Urinary bladder (tissue), 4 donors: Measurements from ENCODE around the gene SHKBP1. TPM values are rescaled to one million over a fixed set of nuclear protein-coding genes. Genes with fewer than 3 reads are reported as not detected.

Experiments
- DNase-seq: peaks from one replicate; pipeline ENCODE4 v3.0.0-alpha.2; 2015; ENCODE audit errors: extremely low spot score
- H3K27ac ChIP-seq: one replicate; pipeline ENCODE4 v1.5.1; 2013; ENCODE audit warnings: low read depth, mild to moderate bottlenecking, moderate library complexity
- H3K36me3 ChIP-seq: one replicate; pipeline ENCODE4 v1.6.1; 2013; ENCODE audit warnings: mild to moderate bottlenecking, moderate library complexity; ENCODE audit not compliant: insufficient read depth
- H3K4me1 ChIP-seq: one replicate; pipeline ENCODE4 v1.6.1; 2013; ENCODE audit warnings: mild to moderate bottlenecking, moderate library complexity; ENCODE audit not compliant: insufficient read depth
- H3K4me3 ChIP-seq: one replicate; pipeline ENCODE4 v1.5.1; 2013; ENCODE audit warnings: low read depth, low read length
- WGBS: extraction: QIAGEN DNeasy Blood & Tissue Kit; methylation state at CpG from one replicate; pipeline ENCODE4 v1.1.7; 2013; 5-methylcytosine and 5-hydroxymethylcytosine counted together
- polyA plus RNA-seq: library from polyadenylated mRNA; stranded (reverse); fragments of 200-250 nt; gene quantifications from one replicate; pipeline ENCODE4 v1.2.3, GENCODE V29; 2013
- total RNA-seq: library from RNA; depleted of rRNA; stranded (reverse); fragments of >200 nt; gene quantifications from one replicate; pipeline ENCODE4 v1.2.3, GENCODE V29; 2014
- donor health status: healthy with polysubstance abuse.
- donor health status: healthy.

SHKBP1 gene
- total and polyA plus RNA-seq, 2 donors = 10.2 to 77.9 TPM

- Histone ChIP-seq H3K4me1 (peaks cover 2% of the 10 kb centered on the region), H3K27ac (no peak overlapping the region), H3K4me3 (peak overlapping the region; percentile 7), H3K36me3 (no peaks in the 10 kb centered on the region)
- DNase-seq = no peak
- WGBS = 28% methylated on average over 20 of the region's 20 CpGs
These were observed 9.5 kb upstream of the SHKBP1 start for GRCh38 chr19:40567040-40567749.

GRCh38 chr19:40567750-40568494 lies 8.8 kb upstream of the SHKBP1 start:
- 7% methylated on average over 70 of the region's 70 CpGs for WGBS

GRCh38 chr19:40570313-40571004 lies 6.2 kb upstream of the SHKBP1 start:
- no peak overlapping the region for H3K27ac ChIP-seq

More at GRCh38 chr19:40567750-40568494, 8.8 kb upstream of the SHKBP1 start:
- Histone ChIP-seq H3K4me1 (peaks cover 2% of the 10 kb centered on the region), H3K27ac (no peak overlapping the region), H3K36me3 (no peaks in the 10 kb centered on the region), H3K4me3 (peak overlapping the region; percentile 7)
- no peak for DNase-seq

GRCh38 chr19:40571005-40571318 lies 5.7 kb upstream of the SHKBP1 start:
- no peaks in the 10 kb centered on the region for H3K36me3 ChIP-seq
- no peak overlapping the region for H3K27ac ChIP-seq
- DNase-seq = no peak
- 31% methylated on average over 3 of the region's 3 CpGs for WGBS
- H3K4me3 ChIP-seq = no peak overlapping the region
- peaks cover 2% of the 10 kb centered on the region for H3K4me1 ChIP-seq

More at GRCh38 chr19:40570313-40571004, 6.2 kb upstream of the SHKBP1 start:
- Histone ChIP-seq H3K36me3 (no peaks in the 10 kb centered on the region), H3K4me1 (peaks cover 2% of the 10 kb centered on the region), H3K4me3 (peak overlapping the region; percentile 20)
- under 1% methylated on average over 53 of the region's 53 CpGs for WGBS
- DNase-seq = peak; percentile 94

GRCh38 chr19:40571831-40572495 lies 4.7 kb upstream of the SHKBP1 start:
- Histone ChIP-seq H3K4me1 (peaks cover 2% of the 10 kb centered on the region), H3K27ac (no peak overlapping the region), H3K4me3 (no peak overlapping the region), H3K36me3 (no peaks in the 10 kb centered on the region)
- WGBS = 85% methylated on average over 10 of the region's 10 CpGs
- DNase-seq = no peak

- peaks cover 2% of the 10 kb centered on the region for H3K36me3 ChIP-seq
- H3K27ac ChIP-seq = no peak overlapping the region
- H3K4me3 ChIP-seq = no peak overlapping the region
- 68% methylated on average over 18 of the region's 18 CpGs for WGBS
- no peaks in the 10 kb centered on the region for H3K4me1 ChIP-seq
- no peak for DNase-seq
These were observed 1.3 kb upstream of the SHKBP1 start for GRCh38 chr19:40575326-40575725.

- no peaks in the 10 kb centered on the region for H3K4me1 ChIP-seq
- WGBS = 2% methylated on average over 22 of the region's 22 CpGs
- peaks cover 3% of the 10 kb centered on the region for H3K36me3 ChIP-seq
- H3K4me3 ChIP-seq = peak overlapping the region; percentile 78
- H3K27ac ChIP-seq = no peak overlapping the region
- DNase-seq = no peak
These were observed 505 bp upstream of the SHKBP1 start for GRCh38 chr19:40576151-40576584.

GRCh38 chr19:40578442-40578908 lies 1.8 kb downstream of the SHKBP1 start:
- H3K36me3 ChIP-seq = peaks cover 5% of the 10 kb centered on the region
- no peak overlapping the region for H3K4me3 ChIP-seq
- 77% methylated on average over 12 of the region's 12 CpGs for WGBS
- H3K27ac ChIP-seq = no peak overlapping the region
- no peaks in the 10 kb centered on the region for H3K4me1 ChIP-seq
- DNase-seq = no peak

GRCh38 chr19:40580619-40581018 lies 3.9 kb downstream of the SHKBP1 start:
- Histone ChIP-seq H3K36me3 (peaks cover 5% of the 10 kb centered on the region), H3K4me3 (no peak overlapping the region), H3K4me1 (no peaks in the 10 kb centered on the region), H3K27ac (no peak overlapping the region)
- DNase-seq = no peak
- 97% methylated on average over 13 of the region's 13 CpGs for WGBS

- Histone ChIP-seq H3K36me3 (peaks cover 5% of the 10 kb centered on the region), H3K4me1 (no peaks in the 10 kb centered on the region), H3K4me3 (no peak overlapping the region), H3K27ac (no peak overlapping the region)
- WGBS = 94% methylated on average over 5 of the region's 5 CpGs
- no peak for DNase-seq
These were observed 4.9 kb downstream of the SHKBP1 start for GRCh38 chr19:40581531-40581930.

GRCh38 chr19:40582467-40582866 lies 5.8 kb downstream of the SHKBP1 start:
- Histone ChIP-seq H3K36me3 (peaks cover 5% of the 10 kb centered on the region), H3K4me3 (no peak overlapping the region), H3K4me1 (no peaks in the 10 kb centered on the region), H3K27ac (no peak overlapping the region)
- DNase-seq = no peak
- 90% methylated on average over 2 of the region's 2 CpGs for WGBS

- no peaks in the 10 kb centered on the region for H3K4me1 ChIP-seq
- 86% methylated on average over 14 of the region's 14 CpGs for WGBS
- H3K27ac ChIP-seq = no peak overlapping the region
- no peak overlapping the region for H3K4me3 ChIP-seq
- DNase-seq = no peak
- H3K36me3 ChIP-seq = peaks cover 5% of the 10 kb centered on the region
These were observed 6.6 kb downstream of the SHKBP1 start for GRCh38 chr19:40583283-40583682.

- no peak overlapping the region for H3K27ac ChIP-seq
- DNase-seq = no peak
- H3K4me1 ChIP-seq = no peaks in the 10 kb centered on the region
- H3K4me3 ChIP-seq = no peak overlapping the region
- H3K36me3 ChIP-seq = peaks cover 5% of the 10 kb centered on the region
- WGBS = 88% methylated on average over 5 of the region's 5 CpGs
These were observed 7.3 kb downstream of the SHKBP1 start for GRCh38 chr19:40584007-40584406.
